HepG2 (cell line): ENCODE results near the gene SYCP2L. TPM values are rescaled to one million over a fixed set of nuclear protein-coding genes. Genes with fewer than 3 reads are reported as not detected.

ENCODE experiments used
- ATF1 ChIP-seq: IDR thresholded peaks from 2 replicates; pipeline ENCODE4 v1.6.1; 2016; ENCODE audit warnings: mild to moderate bottlenecking, control low read depth
- CBX2 ChIP-seq, 2 experiments: fragments of 200-600 bp in 1 of 2; sonication (generic); formaldehyde crosslinking in 1 of 2; IDR thresholded peaks; 2 replicates each; pipeline versions ENCODE4 v1.7.0 to v1.8.1; 2018 to 2022; ENCODE audit warnings: low read depth in 2 of 2, low read length in 1 of 2, mild to moderate bottlenecking in 1 of 2, missing genetic modification reagents in 1 of 2
- CHD2 ChIP-seq: IDR thresholded peaks from 2 replicates; pipeline ENCODE4 v1.6.1; 2011; ENCODE audit warnings: low read depth, low read length, improper control_type of control experiment
- GATA4 ChIP-seq: sonication (generic); IDR thresholded peaks from 2 replicates; pipeline ENCODE4 v1.6.1; 2016; ENCODE audit warnings: antibody characterized with exemption, low read depth, borderline replicate concordance
- HOMEZ ChIP-seq: IDR thresholded peaks from 2 replicates; pipeline ENCODE4 v1.6.1; 2016; ENCODE audit warnings: low read depth
- ISL2 ChIP-seq: sonication (generic); formaldehyde crosslinking; IDR thresholded peaks from 2 replicates; pipeline ENCODE4 v1.5.0; 2020; ENCODE audit warnings: missing genetic modification reagents
- JUN ChIP-seq: sonication (generic); formaldehyde crosslinking; IDR thresholded peaks from 2 replicates; pipeline ENCODE4 v1.4.0; 2020; ENCODE audit warnings: mild to moderate bottlenecking, missing genetic modification reagents
- KMT2A ChIP-seq: sonication (generic); formaldehyde crosslinking; IDR thresholded peaks from 2 replicates; pipeline ENCODE4 v1.4.0; 2020; ENCODE audit warnings: missing genetic modification reagents
- MEIS1 ChIP-seq: sonication (generic); formaldehyde crosslinking; IDR thresholded peaks from 2 replicates; pipeline ENCODE4 v1.9.0; 2021; ENCODE audit warnings: mild to moderate bottlenecking, missing genetic modification reagents, moderate library complexity, borderline replicate concordance
- MYC ChIP-seq: sonication (generic); formaldehyde crosslinking; IDR thresholded peaks from 2 replicates; pipeline ENCODE4 v1.9.0; 2021; ENCODE audit warnings: missing genetic modification reagents, borderline replicate concordance
- NFE2 ChIP-seq: sonication (generic); formaldehyde crosslinking; IDR thresholded peaks from 2 replicates; pipeline ENCODE4 v1.4.0; 2020; ENCODE audit warnings: missing genetic modification reagents
- NRL ChIP-seq: sonication (generic); formaldehyde crosslinking; IDR thresholded peaks from 2 replicates; pipeline ENCODE4 v1.5.0; 2020; ENCODE audit warnings: missing genetic modification reagents, mild to moderate bottlenecking, moderate library complexity, borderline replicate concordance
- PITX1 ChIP-seq: sonication (generic); formaldehyde crosslinking; IDR thresholded peaks from 2 replicates; pipeline ENCODE4 v1.5.1; 2020; ENCODE audit warnings: mild to moderate bottlenecking, missing genetic modification reagents
- RFX5 ChIP-seq: IDR thresholded peaks from 2 replicates; pipeline ENCODE4 v1.6.1; 2011; ENCODE audit warnings: low read depth, low read length, improper control_type of control experiment
- RORA ChIP-seq: sonication (generic); formaldehyde crosslinking; IDR thresholded peaks from 2 replicates; pipeline ENCODE4 v1.5.0; 2020; ENCODE audit warnings: mild to moderate bottlenecking, missing genetic modification reagents, moderate library complexity
- SMAD1 ChIP-seq: sonication (generic); formaldehyde crosslinking; IDR thresholded peaks from 2 replicates; pipeline ENCODE4 v1.4.0; 2020; ENCODE audit warnings: missing genetic modification reagents, low read depth, mild to moderate bottlenecking, borderline replicate concordance
- SMAD3 ChIP-seq: sonication (generic); formaldehyde crosslinking; IDR thresholded peaks from 2 replicates; pipeline ENCODE4 v1.4.0; 2020; ENCODE audit warnings: missing genetic modification reagents
- SP2 ChIP-seq: sonication (generic); formaldehyde crosslinking; IDR thresholded peaks from 2 replicates; pipeline ENCODE4 v1.5.1; 2020; ENCODE audit warnings: mild to moderate bottlenecking, missing genetic modification reagents
- ZGPAT ChIP-seq: IDR thresholded peaks from 2 replicates; pipeline ENCODE4 v1.6.1; 2016; ENCODE audit warnings: mild to moderate bottlenecking
- ZNF225 ChIP-seq: sonication (generic); formaldehyde crosslinking; IDR thresholded peaks from 2 replicates; pipeline ENCODE4 v1.4.0; 2020; ENCODE audit warnings: mild to moderate bottlenecking, missing genetic modification reagents
- ZNF746 ChIP-seq: sonication (generic); formaldehyde crosslinking; IDR thresholded peaks from 2 replicates; pipeline ENCODE4 v1.8.0; 2022; ENCODE audit warnings: mild to moderate bottlenecking, missing genetic modification reagents
- ZSCAN31 ChIP-seq: sonication (generic); formaldehyde crosslinking; IDR thresholded peaks from 2 replicates; pipeline ENCODE4 v1.5.0; 2020; ENCODE audit warnings: low read depth, mild to moderate bottlenecking, missing genetic modification reagents
- polyA plus RNA-seq, 8 experiments: library from polyadenylated mRNA; depleted of rRNA in 3 of 8; stranded (reverse) in 7 of 8; unstranded in 1 of 8; fragments of >200 nt; fragmentation: Illumina TruSeq in 4 of 8; extraction: Trizol in 4 of 8; gene quantifications; 2 replicates each; pipeline versions ENCODE4 v1.2.1 to v1.2.3, GENCODE V29; 2011 to 2016; ENCODE audit warnings: low read depth in 4 of 8, missing spikeins in 1 of 8, mixed read lengths in 1 of 8; ENCODE audit not compliant: insufficient read depth in 1 of 8
- total RNA-seq, 5 experiments: library from RNA; depleted of rRNA; stranded (reverse); fragments of >200 nt; fragmentation: Illumina TruSeq; extraction: Trizol; gene quantifications; 2 replicates each; pipeline ENCODE4 v1.2.3, GENCODE V29; 2016; ENCODE audit warnings: low read depth in 1 of 5
- TF ChIP-seq, protein P1 (sequence below): sonication (generic); formaldehyde crosslinking; IDR thresholded peaks from 2 replicates; pipeline ENCODE4 v1.5.1; 2020; ENCODE audit warnings: missing genetic modification reagents, mild to moderate bottlenecking, borderline replicate concordance

The SYCP2L gene
- total and polyA plus RNA-seq, 2 of the 13 experiments (the other 11 are each of a cell fraction or from before 2014, with no cell fraction given) = 0.22 to 0.54 TPM

- TF ChIP-seq ZGPAT (peak; percentile 31; the same call in 1 of the 2 replicates), HOMEZ (CRISPR knock-in tag) (0 out of 2 replicates have a peak, but pooled peaks have one; percentile 67), SP2 (CRISPR knock-in tag) (no peak), ATF1 (CRISPR knock-in tag) (no peak), ZNF746 (CRISPR knock-in tag) (no peak), RFX5 (no peak), NRL (CRISPR knock-in tag) (no peak), JUN (CRISPR knock-in tag) (no peak), MYC (CRISPR knock-in tag) (0 out of 2 replicates have a peak, but pooled peaks have one; percentile 21), ZNF225 (CRISPR knock-in tag) (no peak), PITX1 (CRISPR knock-in tag) (peak; percentile 91), SMAD1 (CRISPR knock-in tag) (no peak), GATA4 (peak; percentile 54; the same call in 1 of the 2 replicates), CBX2 (IDR thresholded peaks at IDR 0.05; ENCODE audit: low read depth, low read length) (no peak), CBX2 (CRISPR knock-in tag; IDR thresholded peaks at IDR 0.05; ENCODE audit: low read depth) (no peak), MEIS1 (CRISPR knock-in tag) (0 out of 2 replicates have a peak, but pooled peaks have one; percentile 80), ZSCAN31 (CRISPR knock-in tag) (no peak), KMT2A (no peak), CHD2 (no peak), RORA (CRISPR knock-in tag) (no peak), ISL2 (CRISPR knock-in tag) (peak; percentile 45; the same call in 1 of the 2 replicates), NFE2 (no peak), SMAD3 (no peak)
- TF ChIP-seq, protein P1, sequence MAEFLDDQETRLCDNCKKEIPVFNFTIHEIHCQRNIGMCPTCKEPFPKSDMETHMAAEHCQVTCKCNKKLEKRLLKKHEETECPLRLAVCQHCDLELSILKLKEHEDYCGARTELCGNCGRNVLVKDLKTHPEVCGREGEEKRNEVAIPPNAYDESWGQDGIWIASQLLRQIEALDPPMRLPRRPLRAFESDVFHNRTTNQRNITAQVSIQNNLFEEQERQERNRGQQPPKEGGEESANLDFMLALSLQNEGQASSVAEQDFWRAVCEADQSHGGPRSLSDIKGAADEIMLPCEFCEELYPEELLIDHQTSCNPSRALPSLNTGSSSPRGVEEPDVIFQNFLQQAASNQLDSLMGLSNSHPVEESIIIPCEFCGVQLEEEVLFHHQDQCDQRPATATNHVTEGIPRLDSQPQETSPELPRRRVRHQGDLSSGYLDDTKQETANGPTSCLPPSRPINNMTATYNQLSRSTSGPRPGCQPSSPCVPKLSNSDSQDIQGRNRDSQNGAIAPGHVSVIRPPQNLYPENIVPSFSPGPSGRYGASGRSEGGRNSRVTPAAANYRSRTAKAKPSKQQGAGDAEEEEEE (CRISPR knock-in tag) = no peak
These were observed 121.1 kb downstream of the SYCP2L start (continued) for GRCh38 chr6:11007715-11008608.
